Cardiac fibroblast (primary cell): ENCODE measurements around the gene RPGRIP1.

Experiments used
- DNase-seq, 2 donors: peaks; one replicate each; pipeline versions ENCODE4 v3.0.0 to v3.0.0-alpha.2; 2010; ENCODE audit warnings: low read depth in 2 of 2
- H3K4me3 ChIP-seq, 2 donors: replicated peaks in 1 of 2; 1 replicate in 1 of 2; 2 replicates in 1 of 2; pipeline ENCODE4 v1.5.1; 2011; ENCODE audit warnings: low read depth in 2 of 2, low read length in 2 of 2, mild to moderate bottlenecking in 2 of 2, moderate library complexity in 1 of 2
- CTCF ChIP-seq: IDR thresholded peaks from one replicate; pipeline ENCODE4 v1.5.1; 2011; ENCODE audit warnings: low read depth, mild to moderate bottlenecking, low read length, inconsistent platforms

The RPGRIP1 gene

GRCh38 chr14:21311614-21312013 lies 31.7 kb downstream of the RPGRIP1 start:
- H3K4me3 ChIP-seq: no peak overlapping the region
- no peak for DNase-seq
- no peak for TF ChIP-seq CTCF

DNA sequence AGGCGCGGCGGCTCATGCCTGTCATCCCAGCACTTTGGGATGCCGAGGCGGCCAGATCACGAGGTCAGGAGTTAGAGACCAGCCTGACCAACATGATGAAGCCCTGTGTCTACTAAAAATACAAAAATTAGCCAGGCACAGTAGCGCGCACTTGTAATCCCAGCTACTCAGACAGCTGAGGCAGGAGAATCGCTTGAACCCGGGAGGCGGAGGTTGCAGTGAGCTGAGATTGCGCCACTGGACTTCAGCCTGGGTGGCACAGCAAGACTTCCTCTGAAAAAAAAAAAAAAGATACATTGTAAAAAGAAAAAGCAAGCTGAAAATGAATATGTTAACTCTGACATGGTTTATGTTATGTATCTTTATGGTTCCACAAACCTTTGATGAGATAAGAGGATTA lies 33.6 kb downstream of the RPGRIP1 start:
- DNase-seq: no peak
- no peak overlapping the region for H3K4me3 ChIP-seq
- TF ChIP-seq CTCF: no peak

DNA sequence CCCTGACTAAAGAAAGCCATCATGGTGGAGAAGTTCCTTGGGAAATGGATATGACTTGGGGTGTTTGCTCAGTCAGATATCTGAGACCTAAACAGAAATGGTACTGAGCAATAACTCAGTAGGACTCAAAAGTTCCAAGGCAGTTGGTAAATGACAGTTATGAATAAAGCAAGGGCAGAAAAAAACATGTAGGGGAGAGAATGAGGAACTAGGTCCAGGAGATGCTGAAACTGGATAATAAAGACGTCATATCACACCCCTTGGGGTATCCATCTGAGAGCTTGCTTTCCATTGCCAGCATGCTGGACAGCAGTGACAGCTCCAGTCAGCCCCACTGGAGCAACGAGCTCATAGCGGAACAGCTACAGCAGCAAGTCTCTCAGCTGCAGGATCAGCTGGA lies 37.5 kb downstream of the RPGRIP1 start:
- no peak for TF ChIP-seq CTCF
- DNase-seq: no peak
- H3K4me3 ChIP-seq: no peak overlapping the region

DNA sequence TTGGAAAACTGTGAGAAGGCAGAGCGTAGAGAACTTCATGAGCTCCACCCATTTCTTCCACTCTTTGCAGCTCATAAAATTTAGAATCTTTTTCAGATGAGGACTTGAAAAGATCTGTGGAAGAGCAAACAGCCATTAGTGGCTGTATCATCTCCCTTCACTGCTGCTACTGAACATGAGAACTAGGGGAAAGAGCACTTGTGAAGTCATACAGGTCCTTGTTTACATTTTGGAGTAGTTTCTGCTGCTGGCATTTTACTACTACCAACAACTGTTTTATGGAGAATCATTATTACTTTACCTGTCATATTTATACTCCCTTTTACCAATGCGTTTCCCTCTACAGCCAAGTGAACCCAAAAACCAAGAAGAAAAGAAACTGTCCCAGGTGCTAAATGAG lies 41.0 kb downstream of the RPGRIP1 start:
- no peak for DNase-seq
- H3K4me3 ChIP-seq: no peak overlapping the region
- TF ChIP-seq CTCF: no peak

DNA sequence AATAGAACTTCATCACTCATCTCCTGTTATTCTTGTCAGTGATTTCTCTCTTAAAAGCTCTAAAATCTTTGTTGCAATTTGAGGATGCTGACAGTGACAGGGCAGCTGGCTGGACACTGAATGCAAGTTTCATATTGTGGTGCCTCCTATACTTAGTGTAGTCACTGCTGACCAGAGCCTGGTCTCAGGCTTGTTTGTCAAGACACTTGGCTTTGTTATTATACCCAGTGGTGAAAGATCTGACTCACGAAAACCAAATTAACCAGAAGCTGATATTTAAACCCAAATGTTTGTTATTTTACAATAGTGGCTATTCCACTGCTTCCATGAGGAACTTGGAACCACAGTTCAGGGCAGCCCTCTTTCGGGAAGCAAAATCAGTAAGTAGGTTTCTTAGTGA lies 42.8 kb downstream of the RPGRIP1 start:
- H3K4me3 ChIP-seq: no peak overlapping the region
- no peak for TF ChIP-seq CTCF
- no peak for DNase-seq

GRCh38 chr14:21326972-21327371 lies 47.1 kb downstream of the RPGRIP1 start:
- no peak for TF ChIP-seq CTCF
- no peak for DNase-seq

More at GRCh38 chr14:21326972-21327371, 47.1 kb downstream of the RPGRIP1 start:
- H3K4me3 ChIP-seq: no peak overlapping the region
